Aorta (tissue), 5 donors: ENCODE data around the gene INPP5E. TPM values are rescaled to one million over a fixed set of nuclear protein-coding genes. Genes with fewer than 3 reads are reported as not detected.

ENCODE experiments used
- ATAC-seq: fragments of 200-7000 bp; cut with Tn5 transposase; one replicate; pipeline ENCODE4 v1.9.1; 2022; ENCODE audit warnings: moderate library complexity; ENCODE audit not compliant: low FRiP score
- DNase-seq, 2 donors: peaks; one replicate each; pipeline ENCODE4 v3.0.0-alpha.2; 2020
- H3K27ac ChIP-seq, 2 donors: one replicate each; pipeline ENCODE4 v1.5.1; 2013; ENCODE audit warnings: low read length in 2 of 2, mild to moderate bottlenecking in 2 of 2, moderate library complexity in 2 of 2, control low read depth in 1 of 2, inconsistent platforms in 1 of 2, low read depth in 1 of 2
- H3K27me3 ChIP-seq, 2 donors: one replicate each; pipeline ENCODE4 v1.6.1; 2013; ENCODE audit warnings: control low read depth in 1 of 2, low read length in 1 of 2, mild to moderate bottlenecking in 1 of 2, moderate library complexity in 1 of 2; ENCODE audit not compliant: insufficient read depth in 2 of 2, control insufficient read depth in 1 of 2
- H3K36me3 ChIP-seq, 2 donors: one replicate each; pipeline ENCODE4 v1.6.1; 2013; ENCODE audit warnings: control low read depth in 1 of 2, low read length in 1 of 2, mild to moderate bottlenecking in 1 of 2; ENCODE audit not compliant: insufficient read depth in 2 of 2, control insufficient read depth in 1 of 2
- H3K4me1 ChIP-seq, 2 donors: one replicate each; pipeline ENCODE4 v1.6.1; 2013; ENCODE audit warnings: low read length in 2 of 2, control low read depth in 1 of 2, mild to moderate bottlenecking in 1 of 2, moderate library complexity in 1 of 2; ENCODE audit not compliant: insufficient read depth in 2 of 2, control insufficient read depth in 1 of 2
- H3K4me3 ChIP-seq, 2 donors: one replicate each; pipeline ENCODE4 v1.5.1; 2013; ENCODE audit warnings: low read length in 2 of 2, control low read depth in 1 of 2, mild to moderate bottlenecking in 1 of 2
- H3K9me3 ChIP-seq: one replicate; pipeline ENCODE4 v1.6.1; 2013; ENCODE audit warnings: mild to moderate bottlenecking, low read length; ENCODE audit not compliant: control insufficient read depth
- WGBS, 2 donors: extraction: QIAGEN DNeasy Blood & Tissue Kit; methylation state at CpG; one replicate each; pipeline ENCODE4 v1.1.7; 2013; 5-methylcytosine and 5-hydroxymethylcytosine counted together
- intact Hi-C, 2 donors: fragments of 100-400 bp; cut with DNase I; formaldehyde crosslinking; loops; one replicate each; pipeline versions ENCODE4 v1.14.2 to v1.15.0; 2022
- polyA plus RNA-seq, 2 donors: library from polyadenylated mRNA; stranded (reverse); fragments of 200-250 nt; gene quantifications; one replicate each; pipeline ENCODE4 v1.2.3, GENCODE V29; 2013
- total RNA-seq, 2 donors: library from RNA; stranded (reverse); fragmentation: NEBNext Ultra II Directional; extraction: Animal tissue kit (Norgen Biotek cat#: 25700); gene quantifications; one replicate each; pipeline ENCODE4 v1.2.1, GENCODE V29; 2021
- donor health status: healthy with polysubstance abuse.
- donor health status: Bipolar disorder and iron deficiency.
- donor health status: DM: no; HTN: no; CAD: no.
- donor health status: DM: no; HTN: no; CAD: no.
- donor health status: DM: yes; HTN: yes; CAD: no.

INPP5E gene
- total and polyA plus RNA-seq, 4 donors: 2.8 to 15.6 (median 11.7) TPM

DNA sequence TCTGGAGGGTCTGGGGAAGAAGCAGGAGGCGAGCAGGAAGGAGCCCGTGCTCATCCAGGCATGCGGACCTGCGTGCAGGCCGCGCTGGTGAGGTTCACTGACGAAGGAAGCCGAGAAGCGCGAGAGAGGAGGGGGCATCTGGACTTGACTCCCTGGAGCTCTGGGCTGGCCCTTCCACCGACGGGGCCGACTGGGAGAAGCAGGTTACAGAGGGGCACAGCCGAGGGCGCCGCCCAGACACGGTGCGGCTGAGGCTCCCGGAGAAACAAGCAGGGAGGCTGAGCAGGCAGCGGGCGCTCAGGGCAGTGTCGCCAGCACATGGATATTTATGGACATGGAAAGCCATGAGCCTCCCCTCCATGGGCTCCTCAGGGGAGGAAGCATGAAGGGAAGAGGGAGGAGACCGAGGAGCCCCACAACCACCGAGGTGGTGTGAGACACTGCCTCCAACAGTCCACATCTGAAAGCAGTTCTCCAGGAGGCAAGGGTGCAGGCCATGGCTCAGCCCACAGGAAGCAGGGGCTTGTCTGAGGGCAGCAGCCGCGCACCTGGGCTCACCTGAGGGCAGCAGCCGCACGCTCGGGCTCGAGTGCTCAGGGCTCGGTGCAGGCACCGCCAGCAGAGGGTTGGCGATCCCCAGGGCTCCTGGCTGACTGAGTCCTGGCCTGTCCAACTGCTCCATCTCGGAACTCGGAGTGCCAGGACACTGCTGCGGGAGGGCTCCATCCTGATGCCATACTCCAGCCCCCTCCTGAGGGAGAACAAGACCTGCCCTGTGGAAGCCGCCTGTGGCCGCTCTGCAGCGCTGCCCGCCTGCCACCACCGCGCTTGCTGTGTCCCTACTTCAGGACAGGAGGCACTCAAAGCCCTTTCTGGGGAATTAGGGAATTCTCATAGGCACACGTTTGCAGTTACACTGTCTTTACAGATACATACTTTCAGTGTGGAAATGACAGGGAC is 15.7 kb upstream of the INPP5E start:
- Histone ChIP-seq H3K27me3 (no peaks in the 10 kb centered on the region), H3K36me3 (peaks cover 0 to 11% of the 10 kb centered on the region in 2 donors), H3K4me1 (no peaks in the 10 kb centered on the region), H3K27ac (no peak overlapping the region), H3K4me3 (no peak overlapping the region), H3K9me3 (no peaks in the 10 kb centered on the region)
- DNase-seq (no peak), ATAC-seq (no peak)
- WGBS, 2 donors: 90 to 91% methylated on average over 42 to 43 of the region's 43 CpGs
- intact Hi-C loops: no loop called here

GRCh38 chr9:136454026-136454796 is 14.6 kb upstream of the INPP5E start:
- DNase-seq (no peak), ATAC-seq (no peak)
- intact Hi-C loops: no loop called here
- Histone ChIP-seq H3K4me3 (no peak overlapping the region), H3K27ac (no peak overlapping the region), H3K36me3 (peaks cover 0 to 7% of the 10 kb centered on the region in 2 donors), H3K9me3 (no peaks in the 10 kb centered on the region), H3K4me1 (no peaks in the 10 kb centered on the region), H3K27me3 (no peaks in the 10 kb centered on the region)
- WGBS, 2 donors: 89 to 91% methylated on average over 25 of the region's 25 CpGs

DNA sequence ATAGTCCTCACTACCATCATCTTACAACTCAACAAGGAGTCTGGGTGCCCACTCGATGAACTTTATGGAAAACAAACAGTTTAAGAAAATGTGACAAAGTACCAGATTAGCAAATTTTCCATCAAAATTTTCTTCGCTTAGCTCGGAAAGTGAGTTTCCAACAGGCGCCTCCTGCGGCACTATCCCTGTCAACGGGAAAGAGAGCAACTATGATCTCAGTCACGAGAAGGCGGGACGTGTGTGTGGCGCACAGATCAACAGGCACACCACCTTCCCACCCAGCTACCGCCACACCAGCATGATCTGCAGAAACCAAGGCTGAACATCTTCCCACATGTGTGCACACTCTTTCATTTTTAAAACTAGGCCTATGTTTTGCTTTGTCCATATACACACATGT is 13.7 kb upstream of the INPP5E start:
- DNase-seq (no peak), ATAC-seq (no peak)
- H3K27ac ChIP-seq: no peak overlapping the region
- no peaks in the 10 kb centered on the region for H3K9me3 ChIP-seq
- no peaks in the 10 kb centered on the region for H3K4me1 ChIP-seq
- intact Hi-C loops: no loop called here
- H3K27me3 ChIP-seq: no peaks in the 10 kb centered on the region
- peaks cover 0 to 7% of the 10 kb centered on the region in 2 donors for H3K36me3 ChIP-seq
- WGBS, 2 donors: 87 to 89% methylated on average over 11 of the region's 11 CpGs
- no peak overlapping the region for H3K4me3 ChIP-seq

DNA sequence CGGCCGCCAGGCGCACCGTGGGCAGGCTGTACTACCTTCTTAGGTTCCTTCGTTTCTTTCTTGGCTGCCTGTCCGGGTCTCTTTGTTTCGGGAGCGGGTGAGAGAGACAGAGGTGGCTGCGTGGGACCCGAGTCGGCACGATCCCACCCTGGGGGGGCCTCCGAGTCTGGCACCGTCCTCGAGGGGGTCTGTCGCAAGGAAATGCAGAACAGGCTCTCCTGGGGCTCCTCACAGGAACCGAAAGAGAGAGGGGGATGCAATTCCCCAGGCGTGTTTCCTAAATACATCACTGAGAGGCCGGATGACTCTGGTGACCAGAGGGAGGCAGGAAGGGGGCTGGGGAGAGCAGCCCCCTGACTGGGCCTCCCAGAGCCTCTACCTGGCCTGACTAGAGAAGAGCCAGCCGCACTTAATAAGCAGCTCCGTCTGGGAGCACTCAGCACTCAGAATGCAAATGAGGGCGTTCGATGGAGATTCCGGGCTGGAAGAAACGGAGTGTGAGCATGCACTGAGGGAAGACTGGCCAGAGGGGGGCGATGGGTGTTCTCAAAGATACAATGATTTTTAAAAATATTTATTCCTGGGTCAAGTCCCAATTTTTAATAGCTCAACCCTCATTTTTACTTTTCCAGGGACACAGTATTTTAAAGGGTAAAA is 11.7 kb upstream of the INPP5E start:
- Histone ChIP-seq H3K4me1 (no peaks in the 10 kb centered on the region), H3K9me3 (no peaks in the 10 kb centered on the region), H3K27me3 (no peaks in the 10 kb centered on the region), H3K36me3 (peaks cover 0 to 11% of the 10 kb centered on the region in 2 donors), H3K27ac (no peak overlapping the region), H3K4me3 (no peak overlapping the region)
- ATAC-seq: no peak
- DNase-seq: no peak
- intact Hi-C loops: no loop called here
- 87 to 88% methylated on average over 26 of the region's 26 CpGs for WGBS, 2 donors

DNA sequence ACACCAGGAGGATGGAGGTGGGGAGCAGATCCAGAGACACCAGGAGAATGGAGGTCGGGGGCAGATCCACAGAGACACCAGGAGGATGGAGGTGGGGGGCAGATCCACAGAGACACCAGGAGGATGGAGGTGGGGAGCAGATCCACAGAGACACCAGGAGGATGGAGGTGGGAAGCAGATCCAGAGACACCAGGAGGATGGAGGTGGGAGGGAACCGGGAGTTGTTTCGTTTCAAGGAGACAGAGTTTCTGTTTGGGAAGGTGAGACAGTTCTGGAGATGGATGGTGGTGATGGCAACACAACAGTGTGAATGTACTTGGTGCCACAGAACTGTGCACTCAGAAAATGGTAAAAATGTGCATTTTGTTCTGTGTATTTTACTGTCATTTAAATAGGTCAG is 9.0 kb upstream of the INPP5E start:
- WGBS, 2 donors: 85 to 91% methylated on average over 3 of the region's 3 CpGs
- Histone ChIP-seq H3K27me3 (no peaks in the 10 kb centered on the region), H3K4me1 (no peaks in the 10 kb centered on the region), H3K27ac (no peak overlapping the region), H3K9me3 (no peaks in the 10 kb centered on the region), H3K36me3 (peaks cover 0 to 8% of the 10 kb centered on the region in 2 donors), H3K4me3 (no peak overlapping the region)
- DNase-seq: no peak
- intact Hi-C loops: no loop called here
- ATAC-seq: no peak

DNA sequence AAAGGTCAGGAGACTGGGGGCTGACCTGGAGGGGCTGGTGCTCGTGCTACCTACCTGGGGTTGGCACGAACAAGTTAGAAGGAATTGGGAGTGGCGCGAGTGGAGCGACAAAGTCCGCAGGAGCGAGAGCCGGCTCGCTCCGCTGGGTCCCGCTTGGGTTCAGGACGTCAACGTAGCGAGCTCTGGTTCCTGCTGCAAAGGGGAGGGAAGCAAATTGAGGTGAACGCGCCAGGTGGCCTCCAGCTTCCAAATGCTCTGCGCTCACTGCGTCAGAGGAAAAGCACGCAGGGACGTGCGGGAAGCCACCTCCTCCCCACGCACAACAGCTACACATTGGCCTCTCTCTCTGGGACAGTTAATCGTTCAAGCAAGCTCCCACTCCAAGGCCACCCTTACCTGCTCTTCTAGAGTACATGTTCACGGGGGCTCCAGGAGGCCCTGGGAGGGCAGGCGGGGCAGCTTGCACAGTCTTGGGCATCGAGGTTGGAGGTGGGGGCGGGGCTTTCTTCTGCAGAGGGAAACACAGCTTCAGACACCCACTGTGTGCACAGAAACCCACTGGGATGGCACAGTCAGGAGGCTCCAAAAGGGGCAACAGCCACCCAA is 7.6 kb upstream of the INPP5E start:
- H3K36me3 ChIP-seq: peaks cover 0 to 8% of the 10 kb centered on the region in 2 donors
- 91 to 94% methylated on average over 26 to 27 of the region's 27 CpGs for WGBS, 2 donors
- intact Hi-C loops: no loop called here

GRCh38 chr9:136445799-136446198 is 6.2 kb upstream of the INPP5E start:
- 83 to 84% methylated on average over 7 of the region's 7 CpGs for WGBS, 2 donors
- ATAC-seq: no peak
- Histone ChIP-seq H3K27ac (no peak overlapping the region), H3K4me1 (no peaks in the 10 kb centered on the region), H3K27me3 (no peaks in the 10 kb centered on the region), H3K4me3 (no peak overlapping the region), H3K9me3 (no peaks in the 10 kb centered on the region), H3K36me3 (peaks cover 0 to 10% of the 10 kb centered on the region in 2 donors)
- intact Hi-C loops: no loop called here
- no peak for DNase-seq

More for the DNA sequence above, 7.6 kb upstream of the INPP5E start:
- Histone ChIP-seq H3K9me3 (no peaks in the 10 kb centered on the region), H3K27ac (no peak overlapping the region), H3K4me3 (no peak overlapping the region), H3K4me1 (no peaks in the 10 kb centered on the region), H3K27me3 (no peaks in the 10 kb centered on the region)
- no peak for ATAC-seq
- DNase-seq: no peak

DNA sequence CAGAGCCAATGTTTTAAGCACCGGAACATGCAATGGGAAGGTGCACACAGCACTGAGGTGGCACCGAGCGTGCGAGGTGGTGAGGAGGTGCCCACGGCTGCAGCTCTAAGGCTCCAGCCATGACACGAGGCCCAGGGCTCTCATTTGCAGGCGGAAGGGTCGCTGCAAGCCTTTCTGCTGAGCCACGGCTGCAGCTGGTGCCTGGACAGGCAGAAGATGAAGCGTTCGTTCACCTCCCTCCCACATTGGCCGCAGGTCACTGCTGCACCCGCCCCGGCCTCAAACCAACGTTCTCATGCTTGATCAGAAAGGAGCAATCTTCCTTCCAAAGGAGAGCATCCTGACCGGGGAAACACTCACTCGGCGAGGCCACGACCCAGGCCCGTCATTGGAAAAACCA is 4.5 kb upstream of the INPP5E start:
- Histone ChIP-seq H3K4me3 (no peak overlapping the region), H3K27me3 (no peaks in the 10 kb centered on the region), H3K4me1 (no peaks in the 10 kb centered on the region), H3K36me3 (peaks cover 0 to 10% of the 10 kb centered on the region in 2 donors), H3K9me3 (no peaks in the 10 kb centered on the region), H3K27ac (no peak overlapping the region)
- DNase-seq (no peak), ATAC-seq (no peak)
- intact Hi-C loops: no loop called here
- 90 to 92% methylated on average over 20 of the region's 20 CpGs for WGBS, 2 donors
